B cell (primary cell): ENCODE data around the gene EPHA2. TPM values are rescaled to one million over a fixed set of nuclear protein-coding genes. Genes with fewer than 3 reads are reported as not detected.

Source experiments
- ATAC-seq: fragments of 200-7000 bp; cut with Tn5 transposase; one replicate; pipeline ENCODE4 v1.10.0; 2021; ENCODE audit warnings: low read depth, mild to moderate bottlenecking, moderate number of reproducible peaks, moderate library complexity
- CTCF ChIA-PET: fragments of 350-600 bp; sonication (Branson Sonifier 250); formaldehyde crosslinking; loops from one replicate; lab custom pipeline; 2021; ENCODE audit warnings: antibody characterized with exemption, inconsistent platforms; lab: Charles Lee
- POLR2A ChIA-PET: fragments of 350-600 bp; sonication (Branson Sonifier 250); formaldehyde crosslinking; loops from one replicate; lab custom pipeline; 2021; ENCODE audit warnings: antibody characterized with exemption; lab: Charles Lee
- DNase-seq: peaks from one replicate; pipeline ENCODE4 v3.0.0; 2013
- H2AFZ ChIP-seq: 2 replicates; pipeline ENCODE4 v1.6.1; 2012; ENCODE audit warnings: mild to moderate bottlenecking, low read depth, low read length; ENCODE audit not compliant: insufficient read depth, poor library complexity, severe bottlenecking
- H3K27ac ChIP-seq, 2 donors: 1 replicate in 1 of 2; 2 replicates in 1 of 2; pipeline ENCODE4 v1.5.1; 2012 to 2013; ENCODE audit warnings: low read length in 2 of 2, mild to moderate bottlenecking in 2 of 2, moderate library complexity in 1 of 2
- H3K27me3 ChIP-seq, 4 experiments: fragments of 200-600 bp in 1 of 4; sonication (generic) in 1 of 4; replicated peaks in 1 of 4; 1 replicate in 2 of 4; 2 replicates in 2 of 4; pipeline versions ENCODE4 v1.6.1 to v1.7.0; 2013 to 2016; ENCODE audit warnings: low read length in 3 of 4, mild to moderate bottlenecking in 2 of 4, mixed read lengths in 1 of 4, moderate library complexity in 1 of 4; ENCODE audit not compliant: insufficient read depth in 4 of 4, control insufficient read depth in 3 of 4; ENCODE audit errors: control extremely low read depth in 1 of 4
- H3K36me3 ChIP-seq, 2 experiments: replicated peaks in 1 of 2; 1 replicate in 1 of 2; 2 replicates in 1 of 2; pipeline versions ENCODE4 v1.6.1 to v1.7.1; 2013; ENCODE audit warnings: low read length in 1 of 2; ENCODE audit not compliant: insufficient read depth in 2 of 2, control insufficient read depth in 1 of 2; ENCODE audit errors: control extremely low read depth in 1 of 2, extremely low read depth in 1 of 2
- H3K4me1 ChIP-seq, 2 donors: fragments of 200-600 bp in 1 of 2; sonication (generic) in 1 of 2; 1 replicate in 1 of 2; 2 replicates in 1 of 2; pipeline versions ENCODE4 v1.5.1 to v1.6.1; 2013 to 2017; ENCODE audit warnings: low read length in 2 of 2; ENCODE audit not compliant: control insufficient read depth in 2 of 2, insufficient read depth in 2 of 2
- H3K4me2 ChIP-seq: replicated peaks from 2 replicates; pipeline ENCODE3; 2012; ENCODE audit warnings: mild to moderate bottlenecking, low read depth, low read length; ENCODE audit not compliant: poor library complexity, severe bottlenecking
- H3K4me3 ChIP-seq, 5 experiments: fragments of 200-600 bp in 1 of 5; sonication (generic) in 1 of 5; 1 replicate in 3 of 5; 2 replicates in 2 of 5; pipeline versions ENCODE4 v1.5.1 to v1.7.0; 2011 to 2016; ENCODE audit warnings: low read length in 4 of 5, mild to moderate bottlenecking in 4 of 5, low read depth in 2 of 5, control low read depth in 1 of 5, moderate library complexity in 1 of 5; ENCODE audit not compliant: insufficient read depth in 1 of 5; ENCODE audit errors: control extremely low read depth in 1 of 5, extremely low read depth in 1 of 5
- H3K79me2 ChIP-seq: fragments of 200-600 bp; sonication (generic); one replicate; pipeline ENCODE4 v1.6.0; 2016; ENCODE audit warnings: low read length; ENCODE audit not compliant: control insufficient read depth, insufficient read depth
- H3K9ac ChIP-seq: fragments of 200-600 bp; sonication (generic); 2 replicates; pipeline ENCODE4 v1.6.1; 2017; ENCODE audit warnings: mild to moderate bottlenecking, low read length, moderate library complexity
- H3K9me3 ChIP-seq, 3 donors: one replicate each; pipeline versions ENCODE4 v1.6.1 to v1.7.1; 2013; ENCODE audit warnings: low read length in 2 of 3; ENCODE audit not compliant: control insufficient read depth in 2 of 3, insufficient read depth in 1 of 3; ENCODE audit errors: control extremely low read depth in 1 of 3
- H4K20me1 ChIP-seq: 2 replicates; pipeline ENCODE4 v1.6.0; 2012; ENCODE audit warnings: mild to moderate bottlenecking, low read length; ENCODE audit not compliant: insufficient read depth, control insufficient read depth, poor library complexity, severe bottlenecking
- H3K27ac Mint-ChIP-seq: one replicate; pipeline ENCODE4 v1.8.0; 2021; ENCODE audit warnings: mixed read lengths
- H3K27me3 Mint-ChIP-seq: one replicate; pipeline ENCODE4 v1.8.0; 2021; ENCODE audit warnings: mixed read lengths
- H3K4me1 Mint-ChIP-seq: one replicate; pipeline ENCODE4 v1.8.0; 2021; ENCODE audit warnings: mixed read lengths
- H3K4me3 Mint-ChIP-seq: one replicate; pipeline ENCODE4 v1.8.0; 2021; ENCODE audit warnings: mixed read lengths
- H3K9me3 Mint-ChIP-seq: one replicate; pipeline ENCODE4 v1.8.0; 2022; ENCODE audit warnings: mixed read lengths; ENCODE audit not compliant: insufficient read depth
- EZH2 ChIP-seq: IDR thresholded peaks from 2 replicates; pipeline ENCODE4 v1.6.1; 2012; ENCODE audit warnings: borderline replicate concordance, low read depth, mild to moderate bottlenecking, moderate library complexity, low read length; ENCODE audit not compliant: insufficient read depth, poor library complexity, severe bottlenecking
- WGBS: methylation state at CpG from one replicate; pipeline ENCODE4 v1.1.5; 2013; ENCODE audit warnings: missing lambda C conversion rate; ENCODE audit not compliant: insufficient coverage; 5-methylcytosine and 5-hydroxymethylcytosine counted together
- intact Hi-C: fragments of 100-400 bp; cut with micrococcal nuclease; formaldehyde crosslinking; loops from one replicate; pipeline ENCODE4 v1.10.0; 2022
- polyA plus RNA-seq: library from polyadenylated mRNA; depleted of rRNA; stranded (reverse); fragments of >200 nt; gene quantifications from 2 replicates; pipeline ENCODE4 v1.2.3, GENCODE V29; 2012
- total RNA-seq, 2 donors: library from RNA; stranded (reverse); fragments of 120-200 nt in 1 of 2; gene quantifications; 1 replicate in 1 of 2; 2 replicates in 1 of 2; pipeline versions ENCODE4 v1.2.3 to v1.2.4, GENCODE V29; 2013 to 2022
- TF ChIP-seq, protein P1 (sequence below): fragments of 200-600 bp; IDR thresholded peaks from one replicate; pipeline ENCODE4 v1.8.0; 2022; ENCODE audit warnings: antibody characterized with exemption, mild to moderate bottlenecking

The EPHA2 gene
- total and polyA plus RNA-seq, 2 donors (not counting 1 experiment from before 2014, with no cell fraction given), result 0.12 TPM; not detected in 1

- H3K4me3 Mint-ChIP-seq, result no peak overlapping the region
- no peak overlapping the region for H3K27ac Mint-ChIP-seq
- Histone ChIP-seq H3K9me3 (no peaks in the 10 kb centered on the region), H4K20me1 (no peaks in the 10 kb centered on the region), H3K4me2 (no peak overlapping the region), H3K27me3 (peaks cover 0 to 48% (median 6%) of the 10 kb centered on the region in 4 experiments), H3K9ac (no peak overlapping the region), H3K4me1 (peaks cover 2 to 5% of the 10 kb centered on the region in 2 donors), H2AFZ (no peak overlapping the region), H3K4me3 (no peak overlapping the region), H3K36me3 (no peaks in the 10 kb centered on the region), H3K79me2 (no peaks in the 10 kb centered on the region), H3K27ac (no peak overlapping the region)
- no peak for DNase-seq
- H3K9me3 Mint-ChIP-seq, result no peaks in the 10 kb centered on the region
- ChIA-PET POLR2A (no interaction called here), CTCF (no interaction called here)
- H3K4me1 Mint-ChIP-seq, result peaks cover 4% of the 10 kb centered on the region
- peaks cover 38% of the 10 kb centered on the region for H3K27me3 Mint-ChIP-seq
- intact Hi-C loops, result no loop called here
- 81% methylated on average over 6 of the region's 9 CpGs for WGBS
- no peak for ATAC-seq
- TF ChIP-seq EZH2, result no peak
- TF ChIP-seq, protein P1, sequence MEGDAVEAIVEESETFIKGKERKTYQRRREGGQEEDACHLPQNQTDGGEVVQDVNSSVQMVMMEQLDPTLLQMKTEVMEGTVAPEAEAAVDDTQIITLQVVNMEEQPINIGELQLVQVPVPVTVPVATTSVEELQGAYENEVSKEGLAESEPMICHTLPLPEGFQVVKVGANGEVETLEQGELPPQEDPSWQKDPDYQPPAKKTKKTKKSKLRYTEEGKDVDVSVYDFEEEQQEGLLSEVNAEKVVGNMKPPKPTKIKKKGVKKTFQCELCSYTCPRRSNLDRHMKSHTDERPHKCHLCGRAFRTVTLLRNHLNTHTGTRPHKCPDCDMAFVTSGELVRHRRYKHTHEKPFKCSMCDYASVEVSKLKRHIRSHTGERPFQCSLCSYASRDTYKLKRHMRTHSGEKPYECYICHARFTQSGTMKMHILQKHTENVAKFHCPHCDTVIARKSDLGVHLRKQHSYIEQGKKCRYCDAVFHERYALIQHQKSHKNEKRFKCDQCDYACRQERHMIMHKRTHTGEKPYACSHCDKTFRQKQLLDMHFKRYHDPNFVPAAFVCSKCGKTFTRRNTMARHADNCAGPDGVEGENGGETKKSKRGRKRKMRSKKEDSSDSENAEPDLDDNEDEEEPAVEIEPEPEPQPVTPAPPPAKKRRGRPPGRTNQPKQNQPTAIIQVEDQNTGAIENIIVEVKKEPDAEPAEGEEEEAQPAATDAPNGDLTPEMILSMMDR, result no peak
Observed at GRCh38 chr1:16174261-16174868, 18.5 kb upstream of the EPHA2 start.

GRCh38 chr1:16173447-16174260 is 17.8 kb upstream of the EPHA2 start:
- Histone ChIP-seq H2AFZ (no peak overlapping the region), H3K27me3 (peaks cover 0 to 46% (median 6%) of the 10 kb centered on the region in 4 experiments), H3K36me3 (no peaks in the 10 kb centered on the region), H3K9me3 (no peaks in the 10 kb centered on the region), H3K4me2 (no peak overlapping the region), H3K9ac (no peak overlapping the region), H3K4me3 (no peak overlapping the region), H4K20me1 (no peaks in the 10 kb centered on the region), H3K4me1 (peaks cover 9 to 12% of the 10 kb centered on the region in 2 donors), H3K79me2 (no peaks in the 10 kb centered on the region), H3K27ac (no peak overlapping the region)
- intact Hi-C loops, result no loop called here
- Mint-ChIP-seq H3K9me3 (no peaks in the 10 kb centered on the region), H3K27me3 (peaks cover 31% of the 10 kb centered on the region), H3K4me3 (no peak overlapping the region), H3K4me1 (peaks cover 11% of the 10 kb centered on the region), H3K27ac (no peak overlapping the region)
- ChIA-PET CTCF (interaction anchor here (1.2 to 1.5 kb wide), 2 partner anchors 12 to 95 kb away, joined by 3 read pairs; no protein-coding TSS in a partner anchor), POLR2A (no interaction called here)
- DNase-seq, result no peak
- 51% methylated on average over 6 of the region's 12 CpGs for WGBS
- TF ChIP-seq EZH2, result no peak
- TF ChIP-seq, protein P1, result no peak
- ATAC-seq, result no peak
